Caco-2 (cell line): ENCODE measurements around the gene ZNF519. TPM values are rescaled to one million over a fixed set of nuclear protein-coding genes. Genes with fewer than 3 reads are reported as not detected.
"Not testable (repeated sequence)": the region's sequence is repeated elsewhere in the genome, so short reads cannot be mapped to it uniquely, and the experiment has no call there.

Experiments
- Bru-seq: library from RNA; stranded (reverse); fragments of 400-500 nt; gene quantifications from one replicate; lab custom pipeline; 2021; lab: Mats Ljungman, UMichigan
- BruChase-seq, 2 experiments: library from RNA; stranded (reverse); fragments of 400-500 nt; gene quantifications; one replicate each; lab custom pipeline; 2021; lab: Mats Ljungman, UMichigan
- BruUV-seq: library from RNA; stranded (reverse); fragments of 400-500 nt; replicated peaks from 2 replicates; lab custom pipeline; 2021; lab: Mats Ljungman, UMichigan
- CTCF ChIA-PET: fragments of 300-600 bp; sonication (Branson Sonifier 250); formaldehyde crosslinking; loops from one replicate; lab custom pipeline; 2022; ENCODE audit warnings: antibody characterized with exemption; lab: Charles Lee
- POLR2A ChIA-PET: fragments of 300-600 bp; sonication (Branson Sonifier 250); formaldehyde crosslinking; loops from one replicate; lab custom pipeline; 2022; ENCODE audit warnings: antibody characterized with exemption; lab: Charles Lee
- DNase-seq, 2 experiments: peaks; one replicate each; pipeline versions ENCODE4 v3.0.0 to v3.0.0-alpha.2; 2020 to 2022
- H3K27me3 ChIP-seq: replicated peaks from 2 replicates; pipeline ENCODE4 v1.6.0; 2011; ENCODE audit warnings: low read length; ENCODE audit not compliant: control insufficient read depth, insufficient read depth
- H3K36me3 ChIP-seq: 2 replicates; pipeline ENCODE4 v1.5.1; 2011; ENCODE audit warnings: low read length; ENCODE audit not compliant: control insufficient read depth, insufficient read depth
- H3K4me1 ChIP-seq: fragments of 250-450 bp; sonication (Bioruptor Pico); 2 replicates; pipeline ENCODE4 v1.5.1; 2020; ENCODE audit warnings: mild to moderate bottlenecking
- H3K4me3 ChIP-seq: 2 replicates; pipeline ENCODE4 v1.5.1; 2011; ENCODE audit warnings: low read depth, mild to moderate bottlenecking, control low read depth, low read length
- H3K9me3 ChIP-seq: fragments of 250-450 bp; sonication (Bioruptor Pico); 2 replicates; pipeline ENCODE4 v1.5.1; 2020; ENCODE audit warnings: mild to moderate bottlenecking, moderate library complexity
- H3K27ac Mint-ChIP-seq: one replicate; pipeline ENCODE4 v1.8.0; 2022; ENCODE audit warnings: mixed read lengths; ENCODE audit not compliant: unreplicated experiment
- H3K27me3 Mint-ChIP-seq: one replicate; pipeline ENCODE4 v1.8.0; 2022; ENCODE audit warnings: mixed read lengths; ENCODE audit not compliant: insufficient read depth, unreplicated experiment
- H3K36me3 Mint-ChIP-seq: one replicate; pipeline ENCODE4 v1.8.0; 2022; ENCODE audit warnings: mild to moderate bottlenecking, mixed read lengths; ENCODE audit not compliant: insufficient read depth, unreplicated experiment
- H3K4me1 Mint-ChIP-seq: one replicate; pipeline ENCODE4 v1.8.0; 2022; ENCODE audit warnings: low read depth, mixed read lengths; ENCODE audit not compliant: unreplicated experiment
- H3K4me3 Mint-ChIP-seq: one replicate; pipeline ENCODE4 v1.8.0; 2022; ENCODE audit warnings: mild to moderate bottlenecking, moderate library complexity, mixed read lengths; ENCODE audit not compliant: unreplicated experiment
- H3K9me3 Mint-ChIP-seq: one replicate; pipeline ENCODE4 v1.8.0; 2022; ENCODE audit warnings: mixed read lengths; ENCODE audit not compliant: unreplicated experiment
- CTCF ChIP-seq, 2 experiments: fragments of 200-600 bp in 1 of 2; IDR thresholded peaks; 1 replicate in 1 of 2; 2 replicates in 1 of 2; pipeline versions ENCODE4 v1.5.1 to v1.8.0; 2011 to 2022; ENCODE audit warnings: antibody characterized with exemption in 1 of 2, control low read depth in 1 of 2, inconsistent platforms in 1 of 2, low read depth in 1 of 2, low read length in 1 of 2, mild to moderate bottlenecking in 1 of 2, moderate library complexity in 1 of 2; ENCODE audit not compliant: insufficient read depth in 1 of 2, severe bottlenecking in 1 of 2, unreplicated experiment in 1 of 2
- intact Hi-C: fragments of 100-400 bp; cut with micrococcal nuclease; formaldehyde crosslinking; loops from one replicate; pipeline ENCODE4 v1.10.0; 2022; ENCODE audit not compliant: unreplicated experiment
- long read RNA-seq: library from polyadenylated mRNA; stranded (forward); transcript quantifications from one replicate; pipeline ENCODE4 v2.0.0, GENCODE V29; 2022
- total RNA-seq: library from RNA; stranded (reverse); gene quantifications from 2 replicates; pipeline ENCODE4 v1.2.3, GENCODE V29; 2022

The ZNF519 gene
- total RNA-seq (20.0 and 22.3 TPM in 2 replicates), Bru-seq, nascent RNA (percentile 88 among the genes with signal in this experiment), BruChase-seq, experiment 1, labeled RNA remaining after a 2-hour chase (percentile 92 among the genes with signal in this experiment), BruChase-seq, experiment 2, labeled RNA remaining after a 6-hour chase (percentile 81 among the genes with signal in this experiment)
- long read RNA-seq, partial matches to known transcripts, result 2 of 15 reads
- long read RNA-seq, other reads (novel, unspliced or antisense), result 2 of 15 reads

GRCh38 chr18:14132271-14132700 lies at the start of gene ZNF519:
ZNF519 (minus strand) TSS chr18:14132435; CDS start chr18:14132277, 158 bp downstream.
- DNase-seq, result peak; percentile 95 to 97
- CTCF ChIA-PET, H3K9me3 Mint-ChIP-seq, H3K4me1 Mint-ChIP-seq, H3K36me3 ChIP-seq, POLR2A ChIA-PET, intact Hi-C loops, H3K4me1 ChIP-seq, H3K27me3 Mint-ChIP-seq, H3K27me3 ChIP-seq, H3K9me3 ChIP-seq, BruUV-seq: not testable (repeated sequence)
- peak within 1 kb of the TSS; percentile 88 for H3K4me3 Mint-ChIP-seq
- peak within 1 kb of the TSS; percentile 74 for H3K4me3 ChIP-seq
- H3K36me3 Mint-ChIP-seq, result peaks cover 12% of the 10 kb centered on the region
- peak within 1 kb of the TSS; percentile 84 for H3K27ac Mint-ChIP-seq

GRCh38 chr18:14179306-14179705 lies 47.1 kb upstream of the ZNF519 start:
- H3K27me3 ChIP-seq, result no peaks in the 10 kb centered on the region
- no peaks in the 10 kb centered on the region for H3K36me3 ChIP-seq
- intact Hi-C loops, result loop anchor here (5.0 kb wide), 2 partner anchors 48 to 218 kb away; no protein-coding TSS in a partner anchor
- H3K4me1 ChIP-seq, result no peaks in the 10 kb centered on the region
- BruUV-seq, result TSS peak; percentile 57
- POLR2A ChIA-PET, result interaction anchor here (0.6 kb wide), 1 partner anchor 425 kb away, joined by 3 read pairs; no protein-coding TSS in a partner anchor
- peak in 1 of 2 experiments; percentile 31 for DNase-seq
- CTCF ChIA-PET, result interaction anchor here (1.0 kb wide), 1 partner anchor 251 kb away, joined by 3 read pairs; no protein-coding TSS in a partner anchor
- no peaks in the 10 kb centered on the region for H3K36me3 Mint-ChIP-seq
- H3K9me3 Mint-ChIP-seq, result no peaks in the 10 kb centered on the region
- no peaks in the 10 kb centered on the region for H3K4me1 Mint-ChIP-seq
- peak overlapping the region; percentile 61 for H3K27ac Mint-ChIP-seq
- no peaks in the 10 kb centered on the region for H3K27me3 Mint-ChIP-seq
- peak overlapping the region; percentile 83 for H3K4me3 Mint-ChIP-seq
- no peaks in the 10 kb centered on the region for H3K9me3 ChIP-seq
- no peak for TF ChIP-seq CTCF (IDR thresholded peaks at IDR 0.05; ENCODE audit: insufficient read depth in 1 of 2, low read depth in 1 of 2, low read length in 1 of 2, severe bottlenecking in 1 of 2, unreplicated experiment in 1 of 2)
- peak overlapping the region; percentile 66 for H3K4me3 ChIP-seq

GRCh38 chr18:14178321-14179196 lies 46.3 kb upstream of the ZNF519 start:
- BruUV-seq, H3K4me1 Mint-ChIP-seq, H3K4me1 ChIP-seq, H3K27me3 ChIP-seq, H3K36me3 ChIP-seq, POLR2A ChIA-PET, H3K27me3 Mint-ChIP-seq, H3K36me3 Mint-ChIP-seq, H3K9me3 Mint-ChIP-seq, H3K9me3 ChIP-seq: not testable (repeated sequence)
- CTCF ChIA-PET, result interaction anchor here (0.8 to 1.0 kb wide), 2 partner anchors 237 to 252 kb away, joined by 3 read pairs; no protein-coding TSS in a partner anchor
- intact Hi-C loops, result loop anchor here (5.0 kb wide), 2 partner anchors 49 to 219 kb away; no protein-coding TSS in a partner anchor
- peak overlapping the region; percentile 83 for H3K4me3 Mint-ChIP-seq
- DNase-seq, result peak; percentile 96 to 97
- TF ChIP-seq CTCF (IDR thresholded peaks at IDR 0.05; ENCODE audit: insufficient read depth in 1 of 2, low read depth in 1 of 2, low read length in 1 of 2, severe bottlenecking in 1 of 2, unreplicated experiment in 1 of 2), result peak; percentile 84 to 89
- peak overlapping the region; percentile 61 for H3K27ac Mint-ChIP-seq
- H3K4me3 ChIP-seq, result peak overlapping the region; percentile 66

GRCh38 chr18:14177540-14178320 lies 45.5 kb upstream of the ZNF519 start:
- H3K27me3 Mint-ChIP-seq, H3K9me3 ChIP-seq, H3K27ac Mint-ChIP-seq, POLR2A ChIA-PET, H3K4me1 Mint-ChIP-seq, CTCF ChIA-PET, H3K27me3 ChIP-seq, H3K36me3 Mint-ChIP-seq, H3K4me3 ChIP-seq, H3K36me3 ChIP-seq, BruUV-seq, DNase-seq, H3K9me3 Mint-ChIP-seq, H3K4me1 ChIP-seq: not testable (repeated sequence)
- H3K4me3 Mint-ChIP-seq, result peak overlapping the region; percentile 83
- intact Hi-C loops, result loop anchor here (5.0 kb wide), 2 partner anchors 50 to 220 kb away; no protein-coding TSS in a partner anchor
